B cell (primary cell): ENCODE data around the gene C13orf42. TPM values are rescaled to one million over a fixed set of nuclear protein-coding genes. Genes with fewer than 3 reads are reported as not detected.
A peak's percentile ranks its signal among the peaks of the same experiment; 100 is the strongest.

Experiments
- ATAC-seq: fragments of 200-7000 bp; cut with Tn5 transposase; one replicate; pipeline ENCODE4 v1.10.0; 2021; ENCODE audit warnings: low read depth, mild to moderate bottlenecking, moderate number of reproducible peaks, moderate library complexity
- CTCF ChIA-PET: fragments of 350-600 bp; sonication (Branson Sonifier 250); formaldehyde crosslinking; loops from one replicate; lab custom pipeline; 2021; ENCODE audit warnings: antibody characterized with exemption, inconsistent platforms; lab: Charles Lee
- POLR2A ChIA-PET: fragments of 350-600 bp; sonication (Branson Sonifier 250); formaldehyde crosslinking; loops from one replicate; lab custom pipeline; 2021; ENCODE audit warnings: antibody characterized with exemption; lab: Charles Lee
- DNase-seq: peaks from one replicate; pipeline ENCODE4 v3.0.0; 2013
- H2AFZ ChIP-seq: 2 replicates; pipeline ENCODE4 v1.6.1; 2012; ENCODE audit warnings: mild to moderate bottlenecking, low read depth, low read length; ENCODE audit not compliant: insufficient read depth, poor library complexity, severe bottlenecking
- H3K27ac ChIP-seq, 2 donors: 1 replicate in 1 of 2; 2 replicates in 1 of 2; pipeline ENCODE4 v1.5.1; 2012 to 2013; ENCODE audit warnings: low read length in 2 of 2, mild to moderate bottlenecking in 2 of 2, moderate library complexity in 1 of 2
- H3K27me3 ChIP-seq, 4 experiments: fragments of 200-600 bp in 1 of 4; sonication (generic) in 1 of 4; replicated peaks in 1 of 4; 1 replicate in 2 of 4; 2 replicates in 2 of 4; pipeline versions ENCODE4 v1.6.1 to v1.7.0; 2013 to 2016; ENCODE audit warnings: low read length in 3 of 4, mild to moderate bottlenecking in 2 of 4, mixed read lengths in 1 of 4, moderate library complexity in 1 of 4; ENCODE audit not compliant: insufficient read depth in 4 of 4, control insufficient read depth in 3 of 4; ENCODE audit errors: control extremely low read depth in 1 of 4
- H3K36me3 ChIP-seq, 2 experiments: replicated peaks in 1 of 2; 1 replicate in 1 of 2; 2 replicates in 1 of 2; pipeline versions ENCODE4 v1.6.1 to v1.7.1; 2013; ENCODE audit warnings: low read length in 1 of 2; ENCODE audit not compliant: insufficient read depth in 2 of 2, control insufficient read depth in 1 of 2; ENCODE audit errors: control extremely low read depth in 1 of 2, extremely low read depth in 1 of 2
- H3K4me1 ChIP-seq, 2 donors: fragments of 200-600 bp in 1 of 2; sonication (generic) in 1 of 2; 1 replicate in 1 of 2; 2 replicates in 1 of 2; pipeline versions ENCODE4 v1.5.1 to v1.6.1; 2013 to 2017; ENCODE audit warnings: low read length in 2 of 2; ENCODE audit not compliant: control insufficient read depth in 2 of 2, insufficient read depth in 2 of 2
- H3K4me2 ChIP-seq: replicated peaks from 2 replicates; pipeline ENCODE3; 2012; ENCODE audit warnings: mild to moderate bottlenecking, low read depth, low read length; ENCODE audit not compliant: poor library complexity, severe bottlenecking
- H3K4me3 ChIP-seq, 5 experiments: fragments of 200-600 bp in 1 of 5; sonication (generic) in 1 of 5; 1 replicate in 3 of 5; 2 replicates in 2 of 5; pipeline versions ENCODE4 v1.5.1 to v1.7.0; 2011 to 2016; ENCODE audit warnings: low read length in 4 of 5, mild to moderate bottlenecking in 4 of 5, low read depth in 2 of 5, control low read depth in 1 of 5, moderate library complexity in 1 of 5; ENCODE audit not compliant: insufficient read depth in 1 of 5; ENCODE audit errors: control extremely low read depth in 1 of 5, extremely low read depth in 1 of 5
- H3K79me2 ChIP-seq: fragments of 200-600 bp; sonication (generic); one replicate; pipeline ENCODE4 v1.6.0; 2016; ENCODE audit warnings: low read length; ENCODE audit not compliant: control insufficient read depth, insufficient read depth
- H3K9ac ChIP-seq: fragments of 200-600 bp; sonication (generic); 2 replicates; pipeline ENCODE4 v1.6.1; 2017; ENCODE audit warnings: mild to moderate bottlenecking, low read length, moderate library complexity
- H3K9me3 ChIP-seq, 3 donors: one replicate each; pipeline versions ENCODE4 v1.6.1 to v1.7.1; 2013; ENCODE audit warnings: low read length in 2 of 3; ENCODE audit not compliant: control insufficient read depth in 2 of 3, insufficient read depth in 1 of 3; ENCODE audit errors: control extremely low read depth in 1 of 3
- H4K20me1 ChIP-seq: 2 replicates; pipeline ENCODE4 v1.6.0; 2012; ENCODE audit warnings: mild to moderate bottlenecking, low read length; ENCODE audit not compliant: insufficient read depth, control insufficient read depth, poor library complexity, severe bottlenecking
- H3K27ac Mint-ChIP-seq: one replicate; pipeline ENCODE4 v1.8.0; 2021; ENCODE audit warnings: mixed read lengths
- H3K27me3 Mint-ChIP-seq: one replicate; pipeline ENCODE4 v1.8.0; 2021; ENCODE audit warnings: mixed read lengths
- H3K4me1 Mint-ChIP-seq: one replicate; pipeline ENCODE4 v1.8.0; 2021; ENCODE audit warnings: mixed read lengths
- H3K4me3 Mint-ChIP-seq: one replicate; pipeline ENCODE4 v1.8.0; 2021; ENCODE audit warnings: mixed read lengths
- H3K9me3 Mint-ChIP-seq: one replicate; pipeline ENCODE4 v1.8.0; 2022; ENCODE audit warnings: mixed read lengths; ENCODE audit not compliant: insufficient read depth
- EZH2 ChIP-seq: IDR thresholded peaks from 2 replicates; pipeline ENCODE4 v1.6.1; 2012; ENCODE audit warnings: borderline replicate concordance, low read depth, mild to moderate bottlenecking, moderate library complexity, low read length; ENCODE audit not compliant: insufficient read depth, poor library complexity, severe bottlenecking
- WGBS: methylation state at CpG from one replicate; pipeline ENCODE4 v1.1.5; 2013; ENCODE audit warnings: missing lambda C conversion rate; ENCODE audit not compliant: insufficient coverage; 5-methylcytosine and 5-hydroxymethylcytosine counted together
- intact Hi-C: fragments of 100-400 bp; cut with micrococcal nuclease; formaldehyde crosslinking; loops from one replicate; pipeline ENCODE4 v1.10.0; 2022
- polyA plus RNA-seq: library from polyadenylated mRNA; depleted of rRNA; stranded (reverse); fragments of >200 nt; gene quantifications from 2 replicates; pipeline ENCODE4 v1.2.3, GENCODE V29; 2012
- total RNA-seq, 2 donors: library from RNA; stranded (reverse); fragments of 120-200 nt in 1 of 2; gene quantifications; 1 replicate in 1 of 2; 2 replicates in 1 of 2; pipeline versions ENCODE4 v1.2.3 to v1.2.4, GENCODE V29; 2013 to 2022
- TF ChIP-seq, protein P1 (sequence below): fragments of 200-600 bp; IDR thresholded peaks from one replicate; pipeline ENCODE4 v1.8.0; 2022; ENCODE audit warnings: antibody characterized with exemption, mild to moderate bottlenecking

The C13orf42 gene
- total and polyA plus RNA-seq, 2 donors (not counting 1 experiment from before 2014, with no cell fraction given): not detected

DNA sequence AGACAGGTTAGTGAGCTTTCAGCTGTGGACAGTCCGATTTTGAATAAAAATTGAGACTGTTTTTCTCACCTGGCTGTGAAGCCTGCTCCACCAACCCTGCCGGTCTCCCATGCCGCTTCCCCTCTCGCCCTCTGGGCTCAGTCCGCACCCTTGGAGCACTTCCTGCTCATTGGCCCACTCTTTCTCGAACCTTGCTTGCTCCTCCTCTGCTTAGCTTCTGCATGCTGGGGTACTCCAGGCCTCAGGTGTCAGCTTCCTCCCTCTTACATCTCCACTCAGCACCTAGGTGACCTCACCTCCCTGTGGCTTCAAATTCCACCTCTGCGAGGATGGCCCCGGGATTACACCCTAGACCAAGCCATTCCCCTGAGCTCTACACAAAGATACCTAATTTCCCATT is 39.6 kb downstream of the C13orf42 start:
- H3K27me3 Mint-ChIP-seq: peaks cover 17% of the 10 kb centered on the region
- Histone ChIP-seq H4K20me1 (no peaks in the 10 kb centered on the region), H3K4me2 (no peak overlapping the region), H2AFZ (no peak overlapping the region), H3K4me1 (peaks cover 5 to 8% of the 10 kb centered on the region in 2 donors), H3K36me3 (no peaks in the 10 kb centered on the region), H3K27me3 (peaks cover 0 to 7% (median 3%) of the 10 kb centered on the region in 4 experiments), H3K9ac (no peak overlapping the region), H3K4me3 (no peak overlapping the region), H3K79me2 (no peaks in the 10 kb centered on the region), H3K9me3 (no peaks in the 10 kb centered on the region), H3K27ac (no peak overlapping the region)
- H3K4me1 Mint-ChIP-seq: peaks cover 6% of the 10 kb centered on the region
- ChIA-PET CTCF (interaction anchor here (1.0 to 5.7 kb wide), 7 partner anchors 10 to 1402 kb away, joined by 3 to 85 read pairs (median 4); no protein-coding TSS in a partner anchor), POLR2A (no interaction called here)
- H3K27ac Mint-ChIP-seq: no peak overlapping the region
- WGBS: 89% methylated on average over 8 of the region's 8 CpGs
- H3K4me3 Mint-ChIP-seq: no peak overlapping the region
- intact Hi-C loops: loop anchor here (5.0 kb wide), 2 partner anchors 269 to 1404 kb away; no protein-coding TSS in a partner anchor
- no peak for ATAC-seq
- TF ChIP-seq, protein P1, sequence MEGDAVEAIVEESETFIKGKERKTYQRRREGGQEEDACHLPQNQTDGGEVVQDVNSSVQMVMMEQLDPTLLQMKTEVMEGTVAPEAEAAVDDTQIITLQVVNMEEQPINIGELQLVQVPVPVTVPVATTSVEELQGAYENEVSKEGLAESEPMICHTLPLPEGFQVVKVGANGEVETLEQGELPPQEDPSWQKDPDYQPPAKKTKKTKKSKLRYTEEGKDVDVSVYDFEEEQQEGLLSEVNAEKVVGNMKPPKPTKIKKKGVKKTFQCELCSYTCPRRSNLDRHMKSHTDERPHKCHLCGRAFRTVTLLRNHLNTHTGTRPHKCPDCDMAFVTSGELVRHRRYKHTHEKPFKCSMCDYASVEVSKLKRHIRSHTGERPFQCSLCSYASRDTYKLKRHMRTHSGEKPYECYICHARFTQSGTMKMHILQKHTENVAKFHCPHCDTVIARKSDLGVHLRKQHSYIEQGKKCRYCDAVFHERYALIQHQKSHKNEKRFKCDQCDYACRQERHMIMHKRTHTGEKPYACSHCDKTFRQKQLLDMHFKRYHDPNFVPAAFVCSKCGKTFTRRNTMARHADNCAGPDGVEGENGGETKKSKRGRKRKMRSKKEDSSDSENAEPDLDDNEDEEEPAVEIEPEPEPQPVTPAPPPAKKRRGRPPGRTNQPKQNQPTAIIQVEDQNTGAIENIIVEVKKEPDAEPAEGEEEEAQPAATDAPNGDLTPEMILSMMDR: no peak
- TF ChIP-seq EZH2: no peak
- DNase-seq: no peak
- H3K9me3 Mint-ChIP-seq: no peaks in the 10 kb centered on the region

DNA sequence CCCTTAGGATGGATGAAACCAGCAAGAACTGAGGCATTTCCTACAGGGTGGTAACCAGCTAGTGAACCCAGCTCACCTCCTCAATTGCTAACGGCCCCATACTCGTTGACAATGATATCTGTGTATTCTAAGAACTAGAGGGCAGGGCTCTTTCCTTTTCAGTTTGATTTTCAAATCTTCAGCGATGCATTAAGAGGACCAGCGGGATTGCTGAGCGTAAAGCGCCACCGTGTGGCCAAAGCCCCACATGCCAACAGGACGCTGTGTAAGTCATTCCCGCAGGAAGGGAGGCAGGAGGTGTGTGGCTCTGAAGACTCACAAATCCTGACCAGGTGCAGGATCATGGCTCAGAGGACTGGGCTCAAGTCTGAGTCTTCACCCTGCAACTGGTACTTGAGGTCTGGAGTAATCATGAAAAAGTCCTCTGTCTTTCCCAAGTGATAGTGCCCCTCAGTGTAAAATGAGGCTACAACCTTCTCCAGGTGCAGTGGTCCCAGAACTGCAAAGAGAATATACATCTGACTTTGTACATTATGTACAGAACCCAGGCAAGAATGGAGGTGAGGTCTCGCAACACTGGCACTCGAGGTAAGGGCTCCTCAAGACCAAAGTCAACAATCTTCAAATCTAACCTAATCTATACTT is 40.9 kb downstream of the C13orf42 start:
- Mint-ChIP-seq H3K9me3 (no peaks in the 10 kb centered on the region), H3K4me1 (peaks cover 12% of the 10 kb centered on the region), H3K27ac (no peak overlapping the region), H3K4me3 (no peak overlapping the region), H3K27me3 (peaks cover 30% of the 10 kb centered on the region)
- no peak overlapping the region for H3K27ac ChIP-seq
- peak overlapping the region; percentile 57 for H2AFZ ChIP-seq
- H3K4me2 ChIP-seq: peak overlapping the region; percentile 31
- TF ChIP-seq, protein P1: peak; percentile 97
- TF ChIP-seq EZH2: no peak
- peaks cover 0 to 20% (median 10%) of the 10 kb centered on the region in 4 experiments for H3K27me3 ChIP-seq
- H3K9ac ChIP-seq: no peak overlapping the region
- POLR2A ChIA-PET: no interaction called here
- CTCF ChIA-PET: interaction anchor here (0.6 to 5.7 kb wide), 22 partner anchors 9 to 1462 kb away, joined by 3 to 85 read pairs (median 4); partner anchors contain the start of genes KPNA3 and TRIM13
- ATAC-seq: peak; percentile 91
- no peak overlapping the region for H3K4me3 ChIP-seq
- WGBS: 1% methylated on average over 8 of the region's 11 CpGs
- H3K79me2 ChIP-seq: no peaks in the 10 kb centered on the region
- DNase-seq: peak; percentile 83
- no peaks in the 10 kb centered on the region for H3K9me3 ChIP-seq
- intact Hi-C loops: loop anchor here (1.0 to 5.0 kb wide), 5 partner anchors 157 to 1769 kb away; no protein-coding TSS in a partner anchor
- no peaks in the 10 kb centered on the region for H4K20me1 ChIP-seq
- no peaks in the 10 kb centered on the region for H3K36me3 ChIP-seq
- H3K4me1 ChIP-seq: peaks cover 11 to 19% of the 10 kb centered on the region in 2 donors
